SK-N-SH (cell line): ENCODE results near the gene NSD1. TPM values are rescaled to one million over a fixed set of nuclear protein-coding genes. Genes with fewer than 3 reads are reported as not detected.

Source experiments
- CTCF ChIA-PET: fragments of 300-600, 350-600 bp; formaldehyde crosslinking; extraction: SDS; loops from one replicate; lab custom pipeline; 2021; lab: Yijun Ruan, JAX
- POLR2A ChIA-PET: fragments of 350-600 bp; sonication (Branson Sonifier 250); formaldehyde crosslinking; extraction: SDS; loops from one replicate; lab custom pipeline; 2020; ENCODE audit warnings: antibody characterized with exemption, inconsistent platforms; lab: Yijun Ruan, JAX
- DNase-seq: peaks from one replicate; pipeline ENCODE4 v3.0.0; 2012
- H2AFZ ChIP-seq: fragments of 200-600 bp; sonication (generic); 2 replicates; pipeline ENCODE4 v1.8.1; 2016; ENCODE audit warnings: antibody characterized with exemption, mild to moderate bottlenecking, low read depth
- H3F3A ChIP-seq: fragments of 200-600 bp; sonication (generic); replicated peaks from 2 replicates; pipeline ENCODE3; 2016; ENCODE audit warnings: antibody characterized with exemption, mild to moderate bottlenecking; ENCODE audit not compliant: insufficient read depth
- H3K27ac ChIP-seq, 2 experiments: fragments of 200-500 bp in 1 of 2; fragments of 200-600 bp in 1 of 2; sonication (Bioruptor generic) in 1 of 2; sonication (generic), shearing (Covaris generic) in 1 of 2; 2 replicates each; pipeline versions ENCODE4 v1.5.1 to v1.6.1; 2014 to 2016; ENCODE audit warnings: low read depth in 2 of 2, inconsistent platforms in 1 of 2, low read length in 1 of 2, mild to moderate bottlenecking in 1 of 2, mixed read lengths in 1 of 2
- H3K27me3 ChIP-seq: fragments of 200-600 bp; sonication (generic), shearing (Covaris generic); 2 replicates; pipeline ENCODE4 v1.6.1; 2016; ENCODE audit warnings: mixed run types; ENCODE audit not compliant: insufficient read depth
- H3K36me3 ChIP-seq, 2 experiments: fragments of 200-500 bp in 1 of 2; fragments of 200-600 bp in 1 of 2; sonication (Bioruptor generic) in 1 of 2; sonication (generic) in 1 of 2; replicated peaks in 1 of 2; 2 replicates each; pipeline versions ENCODE3 to v1.5.1; 2014 to 2016; ENCODE audit warnings: low read length in 1 of 2, mild to moderate bottlenecking in 1 of 2; ENCODE audit not compliant: insufficient read depth in 2 of 2, control insufficient read depth in 1 of 2
- H3K4me1 ChIP-seq, 2 experiments: fragments of 200-500 bp in 1 of 2; fragments of 200-600 bp in 1 of 2; sonication (Bioruptor generic) in 1 of 2; sonication (generic), shearing (Covaris generic) in 1 of 2; 2 replicates each; pipeline versions ENCODE4 v1.5.1 to v1.6.1; 2014 to 2016; ENCODE audit warnings: low read depth in 1 of 2, low read length in 1 of 2, mixed run types in 1 of 2; ENCODE audit not compliant: insufficient read depth in 2 of 2, control insufficient read depth in 1 of 2
- H3K4me2 ChIP-seq: fragments of 200-600 bp; sonication (generic), shearing (Covaris generic); 2 replicates; pipeline ENCODE4 v1.6.1; 2017; ENCODE audit warnings: mixed run types
- H3K4me3 ChIP-seq, 2 experiments: fragments of 200-500 bp in 1 of 2; fragments of 200-600 bp in 1 of 2; sonication (Bioruptor generic) in 1 of 2; sonication (generic), shearing (Covaris generic) in 1 of 2; 2 replicates each; pipeline versions ENCODE4 v1.5.1 to v1.8.1; 2014 to 2016; ENCODE audit warnings: low read depth in 2 of 2, inconsistent platforms in 1 of 2, low read length in 1 of 2, mild to moderate bottlenecking in 1 of 2, mixed read lengths in 1 of 2, moderate library complexity in 1 of 2
- H3K79me2 ChIP-seq: fragments of 200-600 bp; sonication (generic); 2 replicates; pipeline ENCODE4 v1.8.1; 2017; ENCODE audit warnings: mild to moderate bottlenecking; ENCODE audit not compliant: insufficient read depth
- H3K9ac ChIP-seq: fragments of 200-600 bp; sonication (generic); 2 replicates; pipeline ENCODE4 v1.6.1; 2017; ENCODE audit warnings: mixed run types
- H3K9me2 ChIP-seq: fragments of 200-600 bp; sonication (generic); 2 replicates; pipeline ENCODE4 v1.6.1; 2017; ENCODE audit warnings: mixed run types
- H3K9me3 ChIP-seq: fragments of 200-600 bp; sonication (generic); 2 replicates; pipeline ENCODE4 v1.6.1; 2017; ENCODE audit warnings: mixed run types, mild to moderate bottlenecking, moderate library complexity
- H4K20me1 ChIP-seq: fragments of 200-600 bp; sonication (generic); 2 replicates; pipeline ENCODE4 v1.6.1; 2017; ENCODE audit warnings: mild to moderate bottlenecking, mixed run types; ENCODE audit not compliant: insufficient read depth
- FOXJ3 ChIP-seq: sonication (generic); formaldehyde crosslinking; IDR thresholded peaks from 2 replicates; pipeline ENCODE4 v1.5.1; 2020; ENCODE audit warnings: mild to moderate bottlenecking, missing genetic modification reagents
- IRF3 ChIP-seq: fragments of 150-350 bp; IDR thresholded peaks from 2 replicates; pipeline ENCODE4 v1.6.1; 2016; ENCODE audit warnings: mild to moderate bottlenecking, low read depth, low read length
- NFIC ChIP-seq: IDR thresholded peaks from 2 replicates; pipeline ENCODE4 v1.4.0; 2012; ENCODE audit warnings: borderline replicate concordance
- NRF1 ChIP-seq: IDR thresholded peaks from 2 replicates; pipeline ENCODE4 v1.6.1; 2012; ENCODE audit warnings: low read depth, mild to moderate bottlenecking, low read length
- PBX3 ChIP-seq: IDR thresholded peaks from 2 replicates; pipeline ENCODE4; 2012
- TAF1 ChIP-seq: IDR thresholded peaks from 2 replicates; pipeline ENCODE4 v1.6.1; 2012; ENCODE audit warnings: low read depth, mild to moderate bottlenecking, low read length, moderate library complexity, borderline replicate concordance
- TCF12 ChIP-seq: IDR thresholded peaks from 2 replicates; pipeline ENCODE4 v1.4.0; 2012
- WGBS: methylation state at CpG from one replicate; pipeline ENCODE4 v1.1.6; 2017; ENCODE audit warnings: low lambda C conversion rate; 5-methylcytosine and 5-hydroxymethylcytosine counted together
- polyA plus RNA-seq, 3 experiments: library from polyadenylated mRNA; depleted of rRNA; stranded (reverse); fragments of >200 nt; gene quantifications; 2 replicates each; pipeline ENCODE4 v1.2.3, GENCODE V29; 2012

The NSD1 gene
- polyA plus RNA-seq, 1 of the 3 experiments (the other 2 are of a cell fraction): 6.7 TPM

GRCh38 chr5:177319913-177320588, 186.5 kb downstream of the NSD1 start:
- no peaks in the 10 kb centered on the region for H3K79me2 ChIP-seq
- no peaks in the 10 kb centered on the region for H3K27me3 ChIP-seq
- no peak for DNase-seq
- H3K9ac ChIP-seq: no peak overlapping the region
- peaks cover 5% of the 10 kb centered on the region for H3F3A ChIP-seq
- ChIA-PET POLR2A (no interaction called here), CTCF (interaction anchor here (3.4 to 3.5 kb wide), 2 partner anchors 11 to 15 kb away, joined by 23 to 26 read pairs; no protein-coding TSS in a partner anchor)
- H2AFZ ChIP-seq: no peak overlapping the region
- no peaks in the 10 kb centered on the region for H3K9me3 ChIP-seq
- H4K20me1 ChIP-seq: no peaks in the 10 kb centered on the region
- no peaks in the 10 kb centered on the region for H3K9me2 ChIP-seq
- no peak overlapping the region for H3K4me3 ChIP-seq
- no peak overlapping the region for H3K27ac ChIP-seq
- H3K4me1 ChIP-seq: no peaks in the 10 kb centered on the region
- no peak overlapping the region for H3K4me2 ChIP-seq
- TF ChIP-seq NFIC: no peak
- no peak for TF ChIP-seq TCF12
- TF ChIP-seq NRF1: no peak
- no peak for TF ChIP-seq PBX3
- no peak for TF ChIP-seq FOXJ3 (CRISPR knock-in tag)
- 93% methylated on average over 9 of the region's 14 CpGs for WGBS
- H3K36me3 ChIP-seq: peaks cover 0 to 8% of the 10 kb centered on the region in 2 experiments

- no peak overlapping the region for H3K27ac ChIP-seq
- ChIA-PET CTCF (interaction anchor here (1.0 kb wide), 2 partner anchors 12 to 133 kb away, joined by 4 read pairs; no protein-coding TSS in a partner anchor), POLR2A (no interaction called here)
Measured at GRCh38 chr5:177320879-177321278, 187.3 kb downstream of the NSD1 start.

More at GRCh38 chr5:177320879-177321278, 187.3 kb downstream of the NSD1 start:
- H3K9ac ChIP-seq: no peak overlapping the region
- H3K79me2 ChIP-seq: no peaks in the 10 kb centered on the region
- 0 out of 2 replicates have a peak, but pooled peaks cover 7% of the 10 kb centered on the region for H4K20me1 ChIP-seq
- H3K4me2 ChIP-seq: no peak overlapping the region
- DNase-seq: no peak
- H2AFZ ChIP-seq: no peak overlapping the region
- H3K36me3 ChIP-seq: peaks cover 0 to 8% of the 10 kb centered on the region in 2 experiments
- H3K27me3 ChIP-seq: no peaks in the 10 kb centered on the region
- peaks cover 0 to 2% of the 10 kb centered on the region in 2 experiments; a peak in 1 of 4 replicates for H3K4me1 ChIP-seq
- no peaks in the 10 kb centered on the region for H3K9me3 ChIP-seq
- no peak overlapping the region for H3K4me3 ChIP-seq
- H3F3A ChIP-seq: peaks cover 5% of the 10 kb centered on the region
- TF ChIP-seq NFIC (no peak), TAF1 (no peak), IRF3 (no peak)
- no peaks in the 10 kb centered on the region for H3K9me2 ChIP-seq
- WGBS: 90% methylated on average over 7 of the region's 7 CpGs
